GM23338 (cell line): ENCODE results near the gene NIPA2. TPM values are rescaled to one million over a fixed set of nuclear protein-coding genes. Genes with fewer than 3 reads are reported as not detected.

Source experiments
- ATAC-seq: fragments of 200-7000 bp; cut with Tn5 transposase; 3 replicates; pipeline ENCODE4 v1.9.1; 2020
- DNase-seq: peaks from one replicate; pipeline ENCODE4 v3.0.0-alpha.2; 2015; ENCODE audit warnings: low spot score
- H2AFZ ChIP-seq: fragments of 200-600 bp; sonication (generic); 2 replicates; pipeline ENCODE4 v1.8.0; 2016; ENCODE audit warnings: antibody characterized with exemption, mild to moderate bottlenecking, moderate library complexity
- H3F3A ChIP-seq: fragments of 200-600 bp; sonication (generic); replicated peaks from 2 replicates; pipeline ENCODE4 v1.8.0; 2017; ENCODE audit warnings: antibody characterized with exemption, mixed run types, low read depth
- H3K27ac ChIP-seq: fragments of 200-600 bp; sonication (generic); 2 replicates; pipeline ENCODE4 v1.6.1; 2016; ENCODE audit warnings: low read depth
- H3K27me3 ChIP-seq: fragments of 200-600 bp; sonication (generic); 2 replicates; pipeline ENCODE4 v1.8.0; 2016; ENCODE audit warnings: mild to moderate bottlenecking, mixed run types, moderate library complexity; ENCODE audit not compliant: insufficient read depth
- H3K36me3 ChIP-seq: fragments of 200-600 bp; sonication (generic); 2 replicates; pipeline ENCODE4 v1.8.0; 2016; ENCODE audit warnings: mild to moderate bottlenecking; ENCODE audit not compliant: insufficient read depth
- H3K4me1 ChIP-seq: fragments of 200-600 bp; sonication (generic); 2 replicates; pipeline ENCODE4 v1.8.0; 2016; ENCODE audit warnings: mild to moderate bottlenecking, moderate library complexity; ENCODE audit not compliant: insufficient read depth
- H3K4me2 ChIP-seq: fragments of 200-600 bp; sonication (generic); 2 replicates; pipeline ENCODE4 v1.7.1; 2017; ENCODE audit warnings: mixed run types
- H3K4me3 ChIP-seq: fragments of 200-600 bp; sonication (generic); 2 replicates; pipeline ENCODE4 v1.6.1; 2016; ENCODE audit warnings: mixed run types
- H3K79me2 ChIP-seq: fragments of 200-600 bp; sonication (generic); replicated peaks from 2 replicates; pipeline ENCODE4 v1.8.0; 2017; ENCODE audit warnings: mild to moderate bottlenecking; ENCODE audit not compliant: insufficient read depth
- H3K9me2 ChIP-seq: fragments of 200-600 bp; sonication (generic); 2 replicates; pipeline ENCODE4 v1.8.0; 2017; ENCODE audit not compliant: insufficient read depth
- H4K20me1 ChIP-seq: fragments of 200-600 bp; sonication (generic); replicated peaks from 2 replicates; pipeline ENCODE4 v1.8.0; 2017; ENCODE audit warnings: mild to moderate bottlenecking; ENCODE audit not compliant: insufficient read depth
- H3K27ac Mint-ChIP-seq: 2 replicates; pipeline ENCODE4 v1.8.0; 2020; ENCODE audit warnings: inconsistent platforms, mild to moderate bottlenecking, moderate library complexity, mixed read lengths
- H3K27me3 Mint-ChIP-seq: 3 replicates; pipeline ENCODE4 v1.8.0; 2022; ENCODE audit warnings: low read depth, mild to moderate bottlenecking, moderate library complexity, mixed read lengths, inconsistent platforms; ENCODE audit not compliant: insufficient read depth, poor library complexity
- H3K36me3 Mint-ChIP-seq: 3 replicates; pipeline ENCODE4 v1.8.0; 2021; ENCODE audit warnings: low read depth, mild to moderate bottlenecking, inconsistent platforms, moderate library complexity, mixed read lengths
- H3K4me1 Mint-ChIP-seq: 3 replicates; pipeline ENCODE4 v1.8.0; 2020; ENCODE audit warnings: mild to moderate bottlenecking, inconsistent platforms, mixed read lengths
- H3K4me3 Mint-ChIP-seq: 3 replicates; pipeline ENCODE4 v1.8.0; 2021; ENCODE audit warnings: moderate library complexity, mild to moderate bottlenecking, inconsistent platforms, mixed read lengths
- H3K9me3 Mint-ChIP-seq: 3 replicates; pipeline ENCODE4 v1.8.0; 2020; ENCODE audit warnings: moderate library complexity, mild to moderate bottlenecking, inconsistent platforms, mixed read lengths
- CREB1 ChIP-seq: fragments of 250-450 bp; sonication (Bioruptor Pico); IDR thresholded peaks from 2 replicates; pipeline ENCODE4 v1.5.0; 2020; ENCODE audit warnings: low read depth, mild to moderate bottlenecking, moderate library complexity
- CTCF ChIP-seq, 2 experiments: fragments of 200-600 bp in 1 of 2; sonication (generic) in 1 of 2; conservative IDR thresholded peaks; 2 replicates each; pipeline versions ENCODE4 v1.5.1 to v1.6.1; 2016 to 2017; ENCODE audit warnings: antibody characterized with exemption in 2 of 2, low read depth in 2 of 2, mild to moderate bottlenecking in 2 of 2, moderate library complexity in 1 of 2
- ETS1 ChIP-seq: IDR thresholded peaks from 2 replicates; pipeline ENCODE4 v1.6.1; 2016; ENCODE audit warnings: antibody characterized with exemption
- EZH2 ChIP-seq: fragments of 200-600 bp; sonication (generic); IDR thresholded peaks from one replicate; pipeline ENCODE4 v1.8.0; 2017; ENCODE audit warnings: antibody characterized with exemption, mild to moderate bottlenecking, low read depth; ENCODE audit not compliant: unreplicated experiment
- EZH2phosphoT487 ChIP-seq: fragments of 200-600 bp; sonication (generic); IDR thresholded peaks from one replicate; pipeline ENCODE4 v1.8.1; 2018; ENCODE audit warnings: antibody characterized with exemption; ENCODE audit not compliant: unreplicated experiment
- JUNB ChIP-seq: IDR thresholded peaks from one replicate; pipeline ENCODE4 v1.6.1; 2016; ENCODE audit warnings: antibody characterized with exemption; ENCODE audit not compliant: unreplicated experiment
- NANOG ChIP-seq: IDR thresholded peaks from 2 replicates; pipeline ENCODE4 v1.6.1; 2016; ENCODE audit warnings: antibody characterized with exemption, borderline replicate concordance
- POLR2AphosphoS5 ChIP-seq: IDR thresholded peaks from 2 replicates; pipeline ENCODE4 v1.6.1; 2016; ENCODE audit warnings: antibody characterized with exemption, low read depth
- REST ChIP-seq: IDR thresholded peaks from one replicate; pipeline ENCODE4 v1.6.1; 2018; ENCODE audit warnings: antibody characterized with exemption; ENCODE audit not compliant: unreplicated experiment
- STAT1 ChIP-seq: IDR thresholded peaks from one replicate; pipeline ENCODE4 v1.6.1; 2016; ENCODE audit warnings: antibody characterized with exemption; ENCODE audit not compliant: unreplicated experiment
- ZNF114 ChIP-seq: fragments of 250-450 bp; sonication (Bioruptor Pico); IDR thresholded peaks from 2 replicates; pipeline ENCODE4 v1.5.0; 2020; ENCODE audit warnings: mild to moderate bottlenecking, moderate library complexity
- ZNF331 ChIP-seq: fragments of 250-450 bp; sonication (Bioruptor Pico); IDR thresholded peaks from 2 replicates; pipeline ENCODE4 v1.5.0; 2020; ENCODE audit warnings: low read depth, mild to moderate bottlenecking, moderate library complexity
- ZNF462 ChIP-seq: fragments of 250-450 bp; sonication (Bioruptor Pico); IDR thresholded peaks from 2 replicates; pipeline ENCODE4 v1.5.0; 2020; ENCODE audit warnings: mild to moderate bottlenecking, moderate library complexity
- polyA plus RNA-seq: library from polyadenylated mRNA; unstranded; fragments of >200 nt; fragmentation: Nextera tagmentation; extraction: Ambion mirVana; gene quantifications from 2 replicates; pipeline ENCODE4 v1.2.1, GENCODE V29; 2016
- total RNA-seq: library from RNA; depleted of rRNA; stranded (reverse); fragments of >200 nt; shearing (Covaris generic); gene quantifications from 2 replicates; pipeline ENCODE4 v1.2.3, GENCODE V29; 2014

The NIPA2 gene
- total and polyA plus RNA-seq, 2 experiments from 2014 or later = 35.0 to 105 TPM

GRCh38 chr15:22851513-22851912, 13.0 kb downstream of the NIPA2 start:
- H3F3A ChIP-seq = no peaks in the 10 kb centered on the region
- Mint-ChIP-seq H3K4me3 (no peak overlapping the region), H3K4me1 (peaks cover 8% of the 10 kb centered on the region; the same call in 1 of the 3 replicates), H3K27me3 (peaks cover 3% of the 10 kb centered on the region), H3K36me3 (peaks cover 74% of the 10 kb centered on the region), H3K27ac (no peak overlapping the region; the same call in 1 of the 2 replicates), H3K9me3 (no peaks in the 10 kb centered on the region)
- peaks cover 71% of the 10 kb centered on the region for H3K79me2 ChIP-seq
- H3K36me3 ChIP-seq = peaks cover 24% of the 10 kb centered on the region
- no peaks in the 10 kb centered on the region for H3K9me2 ChIP-seq
- no peaks in the 10 kb centered on the region for H3K27me3 ChIP-seq
- H3K27ac ChIP-seq = no peak overlapping the region
- DNase-seq (no peak), ATAC-seq (no peak)
- TF ChIP-seq ZNF462 (no peak), JUNB (no peak), REST (no peak), NANOG (no peak), EZH2 (no peak), ZNF331 (CRISPR knock-in tag) (no peak), ETS1 (no peak), CTCF (conservative IDR thresholded peaks at IDR 0.05; ENCODE audit: low read depth in 2 of 2) (no peak), STAT1 (no peak), EZH2phosphoT487 (no peak), CREB1 (CRISPR knock-in tag) (no peak), ZNF114 (CRISPR knock-in tag) (no peak), POLR2AphosphoS5 (no peak)
- H3K4me2 ChIP-seq = no peak overlapping the region
- no peaks in the 10 kb centered on the region for H3K4me1 ChIP-seq
- H4K20me1 ChIP-seq = peaks cover 19% of the 10 kb centered on the region
- H2AFZ ChIP-seq = no peak overlapping the region
- H3K4me3 ChIP-seq = no peak overlapping the region
